UCSD-AML1 (cell line): ENCODE results near the gene RELL1.

ENCODE experiments used
- DNase-seq: peaks from one replicate; lab custom pipeline; 2025; ENCODE audit not compliant: unreplicated experiment; lab: John Stamatoyannopoulos, UW

The RELL1 gene

GRCh38 chr4:37686373-37687193 is at the start of gene RELL1:
RELL1 (minus strand) TSS chr4:37686376; CDS start chr4:37686287, 89 bp downstream.
- peak; percentile 100 for DNase-seq

- DNase-seq, result no peak
These were observed 49.4 kb upstream of the RELL1 start for GRCh38 chr4:37735578-37735977.

- no peak for DNase-seq
These were observed 48.8 kb upstream of the RELL1 start for GRCh38 chr4:37734989-37735388.

GRCh38 chr4:37733240-37733867 is 47.2 kb upstream of the RELL1 start:
- no peak for DNase-seq

GRCh38 chr4:37732526-37733186 is 46.5 kb upstream of the RELL1 start:
- no peak for DNase-seq

- DNase-seq, result no peak
These were observed 43.5 kb upstream of the RELL1 start for GRCh38 chr4:37729649-37730004.

- no peak for DNase-seq
These were observed 41.9 kb upstream of the RELL1 start for GRCh38 chr4:37728064-37728463.

- DNase-seq, result no peak
These were observed 41.5 kb upstream of the RELL1 start for GRCh38 chr4:37727635-37728034.

- DNase-seq, result no peak
These were observed 40.5 kb upstream of the RELL1 start for GRCh38 chr4:37726666-37727065.

- DNase-seq, result no peak
These were observed 39.5 kb upstream of the RELL1 start for GRCh38 chr4:37725718-37726117.

- DNase-seq, result no peak
These were observed 36.9 kb upstream of the RELL1 start for GRCh38 chr4:37723067-37723466.

GRCh38 chr4:37721995-37722638 is 35.9 kb upstream of the RELL1 start:
- no peak for DNase-seq

GRCh38 chr4:37719021-37719420 is 32.8 kb upstream of the RELL1 start:
- no peak for DNase-seq

- no peak for DNase-seq
These were observed 31.4 kb upstream of the RELL1 start for GRCh38 chr4:37717576-37717975.

- DNase-seq, result no peak
These were observed 29.8 kb upstream of the RELL1 start for GRCh38 chr4:37715889-37716402.

GRCh38 chr4:37710491-37710890 is 24.3 kb upstream of the RELL1 start:
- DNase-seq, result no peak

GRCh38 chr4:37706032-37706431 is 19.9 kb upstream of the RELL1 start:
- no peak for DNase-seq

- no peak for DNase-seq
These were observed 19.4 kb upstream of the RELL1 start for GRCh38 chr4:37705571-37705970.

GRCh38 chr4:37699868-37700481 is 13.8 kb upstream of the RELL1 start:
- no peak for DNase-seq

GRCh38 chr4:37697566-37697965 is 11.4 kb upstream of the RELL1 start:
- DNase-seq, result no peak
